Ishikawa (cell line): ENCODE data around the gene C13orf46.

Experiments
- CEBPB ChIP-seq: IDR thresholded peaks from 2 replicates; pipeline ENCODE4 v1.6.1; 2012
- CREB1 ChIP-seq: IDR thresholded peaks from 2 replicates; pipeline ENCODE4 v1.6.1; 2012; ENCODE audit warnings: low read depth
- EP300 ChIP-seq: IDR thresholded peaks from 2 replicates; pipeline ENCODE4 v1.6.1; 2012; ENCODE audit warnings: borderline replicate concordance
- FOXM1 ChIP-seq: IDR thresholded peaks from 2 replicates; pipeline ENCODE4 v1.6.1; 2012; ENCODE audit warnings: low read depth, borderline replicate concordance
- MAX ChIP-seq: IDR thresholded peaks from 2 replicates; pipeline ENCODE4 v1.6.1; 2012
- NFIC ChIP-seq: IDR thresholded peaks from 2 replicates; pipeline ENCODE4 v1.6.1; 2012
- RAD21 ChIP-seq: IDR thresholded peaks from 2 replicates; pipeline ENCODE4 v1.6.1; 2012; ENCODE audit warnings: low read depth
- REST ChIP-seq: IDR thresholded peaks from 2 replicates; pipeline ENCODE4 v1.6.1; 2012; ENCODE audit warnings: low read depth, mild to moderate bottlenecking
- TAF1 ChIP-seq: IDR thresholded peaks from 2 replicates; pipeline ENCODE4 v1.6.1; 2012; ENCODE audit warnings: low read depth, mild to moderate bottlenecking
- TCF12 ChIP-seq: IDR thresholded peaks from 2 replicates; pipeline ENCODE4 v1.6.1; 2012; ENCODE audit warnings: low read depth
- TEAD4 ChIP-seq: IDR thresholded peaks from 2 replicates; pipeline ENCODE4 v1.6.1; 2012
- USF1 ChIP-seq: IDR thresholded peaks from 2 replicates; pipeline ENCODE4 v1.6.1; 2012
- YY1 ChIP-seq: IDR thresholded peaks from 2 replicates; pipeline ENCODE4 v1.6.1; 2012; ENCODE audit warnings: low read depth
- ZBTB7A ChIP-seq: IDR thresholded peaks from 2 replicates; pipeline ENCODE4 v1.6.1; 2012; ENCODE audit warnings: low read depth

GRCh38 chr13:113964251-113964995 is 9.5 kb downstream of the C13orf46 start:
- TF ChIP-seq CEBPB: no peak
- TF ChIP-seq TCF12: no peak
- TF ChIP-seq TAF1: no peak
- TF ChIP-seq YY1: no peak
- no peak for TF ChIP-seq REST
- TF ChIP-seq NFIC: no peak
- TF ChIP-seq TEAD4: no peak
- TF ChIP-seq EP300: no peak
- no peak for TF ChIP-seq MAX
- no peak for TF ChIP-seq RAD21
- TF ChIP-seq ZBTB7A: no peak
- TF ChIP-seq USF1: no peak
- TF ChIP-seq FOXM1: no peak
- no peak for TF ChIP-seq CREB1
